Spleen (tissue), 11 donors: ENCODE data around the gene DLG2. TPM values are rescaled to one million over a fixed set of nuclear protein-coding genes. Genes with fewer than 3 reads are reported as not detected.

Experiments used
- DNase-seq: peaks from one replicate; pipeline ENCODE4 v3.0.0-alpha.2; 2020
- H3K27ac ChIP-seq, 8 donors: fragments of 200-600 bp; sonication (generic) in 7 of 8; 1 replicate in 4 of 8; 2 replicates in 4 of 8; pipeline versions ENCODE4 v1.5.0 to v1.8.0; 2016 to 2021; ENCODE audit warnings: inconsistent platforms in 4 of 8, mild to moderate bottlenecking in 4 of 8, moderate library complexity in 1 of 8
- H3K27me3 ChIP-seq, 7 donors: fragments of 200-600 bp; sonication (generic) in 6 of 7; replicated peaks in 1 of 7; 1 replicate in 4 of 7; 2 replicates in 3 of 7; pipeline versions ENCODE4 v1.5.0 to v1.8.0; 2016 to 2021; ENCODE audit warnings: inconsistent platforms in 3 of 7, mild to moderate bottlenecking in 1 of 7
- H3K36me3 ChIP-seq, 6 donors: fragments of 200-600 bp; sonication (generic) in 5 of 6; 1 replicate in 4 of 6; 2 replicates in 2 of 6; pipeline versions ENCODE4 v1.5.0 to v1.8.0; 2016 to 2021; ENCODE audit warnings: inconsistent platforms in 2 of 6
- H3K4me1 ChIP-seq, 6 donors: fragments of 200-600 bp; sonication (generic) in 5 of 6; 1 replicate in 3 of 6; 2 replicates in 3 of 6; pipeline versions ENCODE4 v1.5.0 to v1.8.0; 2016 to 2021; ENCODE audit warnings: inconsistent platforms in 3 of 6
- H3K4me3 ChIP-seq, 8 donors: fragments of 200-600 bp; sonication (generic) in 7 of 8; 1 replicate in 4 of 8; 2 replicates in 4 of 8; pipeline versions ENCODE4 v1.5.0 to v1.8.0; 2016 to 2021; ENCODE audit warnings: inconsistent platforms in 4 of 8, mild to moderate bottlenecking in 4 of 8, moderate library complexity in 2 of 8
- H3K9me3 ChIP-seq, 8 donors: fragments of 200-600 bp; sonication (generic) in 7 of 8; 1 replicate in 4 of 8; 2 replicates in 4 of 8; pipeline versions ENCODE4 v1.5.0 to v1.8.0; 2016 to 2021; ENCODE audit warnings: inconsistent platforms in 4 of 8
- CTCF ChIP-seq, 11 experiments: fragments of 200-600 bp in 7 of 11; fragments of 450-650 bp in 4 of 11; sonication (generic) in 4 of 11; IDR thresholded peaks in 8 of 11; conservative IDR thresholded peaks in 3 of 11; 1 replicate in 7 of 11; 2 replicates in 4 of 11; pipeline versions ENCODE4 v1.4.0 to v1.8.0; 2016 to 2021; ENCODE audit warnings: antibody characterized with exemption in 11 of 11, inconsistent platforms in 4 of 11, mild to moderate bottlenecking in 1 of 11
- POLR2A ChIP-seq, 3 donors: fragments of 450-650 bp; IDR thresholded peaks; one replicate each; pipeline ENCODE4 v1.5.1; 2017; ENCODE audit warnings: antibody characterized with exemption in 3 of 3, mild to moderate bottlenecking in 1 of 3
- POLR2AphosphoS5 ChIP-seq, 3 donors: sonication (generic); formaldehyde crosslinking; IDR thresholded peaks; one replicate each; pipeline ENCODE4 v1.5.1; 2017; ENCODE audit warnings: antibody characterized with exemption in 3 of 3
- WGBS, 5 donors: extraction: QIAGEN DNeasy Blood & Tissue Kit in 3 of 5; methylation state at CpG; one replicate each; pipeline versions ENCODE4 v1.1.5 to v1.1.7; 2013 to 2018; 5-methylcytosine and 5-hydroxymethylcytosine counted together
- intact Hi-C: fragments of 100-400 bp; cut with DNase I; formaldehyde crosslinking; loops from one replicate; pipeline ENCODE4 v1.15.0; 2023; ENCODE audit warnings: low total_unique reads
- polyA plus RNA-seq, 3 donors: library from polyadenylated mRNA; stranded (reverse); fragments of 200-250 nt; gene quantifications; one replicate each; pipeline ENCODE4 v1.2.1, GENCODE V29; 2013
- total RNA-seq, 7 donors: library from RNA; depleted of rRNA in 3 of 7; stranded (reverse); fragments of >200 nt in 3 of 7; fragmentation: NEBNext Ultra II Directional in 4 of 7; extraction: Animal tissue kit (Norgen Biotek cat#: 25700) in 4 of 7; gene quantifications; one replicate each; pipeline versions ENCODE4 v1.1.0 to v1.2.1, GENCODE V29; 2016 to 2021
- donor health status: healthy with polysubstance abuse.
- donor health status: DM: no; HTN: no; CAD: no; lungs with moderate emphysema.
- donor health status: DM: no; HTN: no; CAD: no.
- donor health status: Bipolar disorder and iron deficiency.
- donor health status: healthy.
- donor health status: DM: no; HTN: no; CAD: no.
- donor health status: DM: yes; HTN: yes; CAD: no.

Gene DLG2
- total and polyA plus RNA-seq, 10 donors, result 0.43 to 12.7 (median 7.9) TPM

DNA sequence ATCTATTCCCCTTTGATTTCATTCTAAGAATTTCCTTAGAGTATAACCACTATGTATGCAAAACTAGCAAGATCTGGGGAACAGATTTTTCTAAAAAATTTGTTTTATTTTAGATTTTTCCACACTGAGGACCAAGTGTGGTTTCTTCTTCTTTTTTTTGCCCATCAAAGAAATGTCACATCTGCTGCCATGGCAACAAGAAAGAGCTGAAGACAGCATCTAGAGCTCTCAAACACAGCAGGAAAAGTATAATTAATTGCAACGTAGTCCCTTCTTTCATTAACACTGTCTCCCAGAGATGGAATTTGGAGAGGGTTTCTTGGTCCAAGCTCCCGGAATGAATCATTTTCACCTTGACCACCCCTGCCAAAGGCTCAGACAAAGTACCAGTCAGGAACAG lies 2084.3 kb downstream of the DLG2 start:
- TF ChIP-seq POLR2A (IDR thresholded peaks at IDR 0.05) (no peak), CTCF (IDR thresholded peaks at IDR 0.05 in 8 of 11, conservative IDR thresholded peaks at IDR 0.05 in 3 of 11) (no peak), POLR2AphosphoS5 (IDR thresholded peaks at IDR 0.05) (no peak)
- WGBS, 5 donors, result 77 to 88% (median 79%) methylated on average over 2 of the region's 2 CpGs
- Histone ChIP-seq H3K9me3 (no peaks in the 10 kb centered on the region), H3K27ac (no peak overlapping the region), H3K4me3 (no peak overlapping the region), H3K4me1 (no peaks in the 10 kb centered on the region), H3K36me3 (no peaks in the 10 kb centered on the region), H3K27me3 (no peaks in the 10 kb centered on the region)
- intact Hi-C loops, result no loop called here
- no peak for DNase-seq

GRCh38 chr11:83540728-83541127 lies 2086.4 kb downstream of the DLG2 start:
- no peak for TF ChIP-seq POLR2AphosphoS5 (IDR thresholded peaks at IDR 0.05)
- TF ChIP-seq POLR2A (IDR thresholded peaks at IDR 0.05), result no peak
- no peak for TF ChIP-seq CTCF (IDR thresholded peaks at IDR 0.05 in 8 of 11, conservative IDR thresholded peaks at IDR 0.05 in 3 of 11)
- DNase-seq, result no peak
- intact Hi-C loops, result no loop called here

DNA sequence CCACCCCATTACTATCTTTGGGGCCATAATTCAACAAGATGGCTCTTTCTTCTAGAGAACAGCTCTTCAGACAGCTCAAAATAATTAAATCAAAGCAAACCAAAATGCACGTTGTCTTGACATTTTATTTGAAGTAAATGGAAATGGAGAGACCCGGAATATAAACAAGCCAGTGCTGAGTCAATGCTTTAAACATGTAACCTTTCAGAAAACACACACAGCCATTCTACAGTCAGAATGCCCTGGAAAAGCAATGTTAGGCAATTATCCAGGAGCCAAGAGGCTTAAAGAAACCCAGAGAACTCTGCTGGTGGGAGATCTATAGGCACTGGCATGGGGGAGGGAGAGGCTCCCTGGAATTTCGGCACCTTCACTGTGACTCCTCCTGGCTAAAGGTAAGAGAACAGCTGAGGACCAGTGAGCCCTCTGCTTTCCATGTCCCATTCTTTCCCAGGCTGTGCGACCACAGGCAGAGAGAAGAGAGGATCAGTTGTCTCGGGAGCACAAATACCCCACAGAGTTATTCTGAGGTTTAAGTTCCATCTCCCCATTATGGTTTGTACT lies 2086.9 kb downstream of the DLG2 start:
- no peak for DNase-seq
- 57 to 73% (median 70%) methylated on average over 5 of the region's 5 CpGs for WGBS, 5 donors
- H3K9me3 ChIP-seq, result no peaks in the 10 kb centered on the region

More at GRCh38 chr11:83540728-83541127, 2086.4 kb downstream of the DLG2 start:
- Histone ChIP-seq H3K4me1 (no peaks in the 10 kb centered on the region), H3K27me3 (no peaks in the 10 kb centered on the region), H3K4me3 (no peak overlapping the region), H3K36me3 (no peaks in the 10 kb centered on the region), H3K27ac (no peak overlapping the region), H3K9me3 (no peaks in the 10 kb centered on the region)

DNA sequence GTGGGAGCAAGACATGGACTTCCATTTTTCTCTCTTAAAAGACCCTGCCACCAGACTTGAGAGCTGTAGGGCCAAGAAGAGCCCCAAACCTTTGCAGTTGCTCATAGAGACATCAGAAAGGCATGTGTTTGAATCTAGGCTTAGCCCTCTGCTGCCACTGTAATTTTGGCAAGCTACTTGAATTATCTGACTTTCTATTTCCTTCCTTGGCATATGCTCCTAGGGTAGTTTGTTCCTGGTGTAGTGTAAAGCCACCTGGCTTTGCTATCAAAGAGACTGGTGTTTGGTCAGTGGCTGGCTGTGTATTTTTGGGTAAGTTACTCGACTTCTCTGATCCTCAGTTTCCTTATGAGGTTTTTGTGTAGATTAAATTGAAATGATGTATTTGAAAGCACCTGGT lies 2088.9 kb downstream of the DLG2 start:
- Histone ChIP-seq H3K4me1 (no peaks in the 10 kb centered on the region), H3K27ac (no peak overlapping the region), H3K9me3 (no peaks in the 10 kb centered on the region), H3K4me3 (no peak overlapping the region), H3K27me3 (no peaks in the 10 kb centered on the region), H3K36me3 (no peaks in the 10 kb centered on the region)
- WGBS, 5 donors, result 52 to 82% (median 63%) methylated on average over 1 of the region's 1 CpG
- intact Hi-C loops, result no loop called here
- DNase-seq, result no peak
- TF ChIP-seq POLR2A (IDR thresholded peaks at IDR 0.05) (no peak), CTCF (IDR thresholded peaks at IDR 0.05 in 8 of 11, conservative IDR thresholded peaks at IDR 0.05 in 3 of 11) (no peak), POLR2AphosphoS5 (IDR thresholded peaks at IDR 0.05) (no peak)

More for the DNA sequence above, 2086.9 kb downstream of the DLG2 start:
- no peak overlapping the region for H3K27ac ChIP-seq
- intact Hi-C loops, result no loop called here
- H3K36me3 ChIP-seq, result no peaks in the 10 kb centered on the region
- H3K4me3 ChIP-seq, result no peak overlapping the region
- no peaks in the 10 kb centered on the region for H3K4me1 ChIP-seq
- TF ChIP-seq POLR2A (IDR thresholded peaks at IDR 0.05) (no peak), CTCF (IDR thresholded peaks at IDR 0.05 in 8 of 11, conservative IDR thresholded peaks at IDR 0.05 in 3 of 11) (no peak), POLR2AphosphoS5 (IDR thresholded peaks at IDR 0.05) (no peak)
- H3K27me3 ChIP-seq, result no peaks in the 10 kb centered on the region
